Activated T-cell treated with anti-CD3 and anti-CD28 coated beads, Interleukin-2, amount 50 U/mL, for 24 hours (primary cell): ENCODE measurements around the gene GRID1.

Experiments
- DNase-seq: peaks from one replicate; pipeline ENCODE4 v3.0.0-alpha.2; 2020
- H3K27ac Mint-ChIP-seq: 2 replicates; pipeline ENCODE4 v1.8.0; 2020; ENCODE audit warnings: mild to moderate bottlenecking, mixed read lengths
- H3K27me3 Mint-ChIP-seq: 2 replicates; pipeline ENCODE4 v1.8.0; 2020; ENCODE audit warnings: mixed read lengths
- H3K36me3 Mint-ChIP-seq: 2 replicates; pipeline ENCODE4 v1.8.0; 2020; ENCODE audit warnings: low read depth, mixed read lengths
- H3K4me1 Mint-ChIP-seq: 2 replicates; pipeline ENCODE4 v1.8.0; 2020; ENCODE audit warnings: low read depth, mixed read lengths
- H3K4me3 Mint-ChIP-seq: 2 replicates; pipeline ENCODE4 v1.8.0; 2020; ENCODE audit warnings: mild to moderate bottlenecking, moderate library complexity, mixed read lengths
- H3K9me3 Mint-ChIP-seq: 2 replicates; pipeline ENCODE4 v1.8.0; 2020; ENCODE audit warnings: mixed read lengths

GRID1 gene

GRCh38 chr10:86155054-86155921 is 211.3 kb downstream of the GRID1 start:
- no peak for DNase-seq
- H3K36me3 Mint-ChIP-seq, result no peaks in the 10 kb centered on the region
- H3K4me3 Mint-ChIP-seq, result no peak overlapping the region
- H3K27ac Mint-ChIP-seq, result no peak overlapping the region
- H3K4me1 Mint-ChIP-seq, result no peaks in the 10 kb centered on the region
- no peaks in the 10 kb centered on the region for H3K27me3 Mint-ChIP-seq
- H3K9me3 Mint-ChIP-seq, result no peaks in the 10 kb centered on the region

- H3K27ac Mint-ChIP-seq, result no peak overlapping the region
- H3K27me3 Mint-ChIP-seq, result no peaks in the 10 kb centered on the region
- no peak overlapping the region for H3K4me3 Mint-ChIP-seq
- H3K36me3 Mint-ChIP-seq, result no peaks in the 10 kb centered on the region
- no peak for DNase-seq
- H3K9me3 Mint-ChIP-seq, result no peaks in the 10 kb centered on the region
- no peaks in the 10 kb centered on the region for H3K4me1 Mint-ChIP-seq
Measured at GRCh38 chr10:86153751-86154150, 212.8 kb downstream of the GRID1 start.

- Mint-ChIP-seq H3K4me3 (no peak overlapping the region), H3K4me1 (no peaks in the 10 kb centered on the region), H3K27ac (no peak overlapping the region), H3K36me3 (no peaks in the 10 kb centered on the region), H3K9me3 (no peaks in the 10 kb centered on the region), H3K27me3 (no peaks in the 10 kb centered on the region)
- no peak for DNase-seq
Measured at GRCh38 chr10:86152911-86153310, 213.7 kb downstream of the GRID1 start.

GRCh38 chr10:86152354-86152753 is 214.2 kb downstream of the GRID1 start:
- Mint-ChIP-seq H3K4me1 (no peaks in the 10 kb centered on the region), H3K27me3 (no peaks in the 10 kb centered on the region), H3K36me3 (no peaks in the 10 kb centered on the region), H3K4me3 (no peak overlapping the region), H3K27ac (no peak overlapping the region), H3K9me3 (no peaks in the 10 kb centered on the region)
- DNase-seq, result no peak

GRCh38 chr10:86151613-86152012 is 215.0 kb downstream of the GRID1 start:
- no peak for DNase-seq
- H3K36me3 Mint-ChIP-seq, result no peaks in the 10 kb centered on the region
- H3K4me3 Mint-ChIP-seq, result no peak overlapping the region
- H3K27me3 Mint-ChIP-seq, result no peaks in the 10 kb centered on the region
- no peak overlapping the region for H3K27ac Mint-ChIP-seq
- no peaks in the 10 kb centered on the region for H3K4me1 Mint-ChIP-seq
- H3K9me3 Mint-ChIP-seq, result no peaks in the 10 kb centered on the region

GRCh38 chr10:86149257-86149656 is 217.3 kb downstream of the GRID1 start:
- no peak for DNase-seq
- Mint-ChIP-seq H3K36me3 (no peaks in the 10 kb centered on the region), H3K9me3 (no peaks in the 10 kb centered on the region), H3K27me3 (no peaks in the 10 kb centered on the region), H3K4me1 (no peaks in the 10 kb centered on the region), H3K27ac (no peak overlapping the region), H3K4me3 (no peak overlapping the region)

- H3K9me3 Mint-ChIP-seq, result no peaks in the 10 kb centered on the region
Measured at GRCh38 chr10:86148117-86148516, 218.5 kb downstream of the GRID1 start.

GRCh38 chr10:86144301-86144700 is 222.3 kb downstream of the GRID1 start:
- Mint-ChIP-seq H3K9me3 (no peaks in the 10 kb centered on the region), H3K27me3 (no peaks in the 10 kb centered on the region), H3K4me3 (no peak overlapping the region), H3K27ac (no peak overlapping the region), H3K36me3 (no peaks in the 10 kb centered on the region), H3K4me1 (no peaks in the 10 kb centered on the region)
- no peak for DNase-seq

More at GRCh38 chr10:86148117-86148516, 218.5 kb downstream of the GRID1 start:
- no peak for DNase-seq
- H3K4me1 Mint-ChIP-seq, result no peaks in the 10 kb centered on the region
- no peak overlapping the region for H3K4me3 Mint-ChIP-seq
- H3K27ac Mint-ChIP-seq, result no peak overlapping the region
- no peaks in the 10 kb centered on the region for H3K27me3 Mint-ChIP-seq
- H3K36me3 Mint-ChIP-seq, result no peaks in the 10 kb centered on the region

GRCh38 chr10:86141896-86142295 is 224.7 kb downstream of the GRID1 start:
- Mint-ChIP-seq H3K36me3 (no peaks in the 10 kb centered on the region), H3K27me3 (no peaks in the 10 kb centered on the region), H3K27ac (no peak overlapping the region), H3K4me3 (no peak overlapping the region), H3K9me3 (no peaks in the 10 kb centered on the region), H3K4me1 (no peaks in the 10 kb centered on the region)
- DNase-seq, result no peak

GRCh38 chr10:86139066-86139657 is 227.4 kb downstream of the GRID1 start:
- no peak overlapping the region for H3K4me3 Mint-ChIP-seq
- peak; percentile 37 for DNase-seq
- H3K36me3 Mint-ChIP-seq, result no peaks in the 10 kb centered on the region
- H3K4me1 Mint-ChIP-seq, result no peaks in the 10 kb centered on the region
- H3K9me3 Mint-ChIP-seq, result no peaks in the 10 kb centered on the region
- no peaks in the 10 kb centered on the region for H3K27me3 Mint-ChIP-seq
- H3K27ac Mint-ChIP-seq, result no peak overlapping the region

- Mint-ChIP-seq H3K36me3 (no peaks in the 10 kb centered on the region), H3K27ac (no peak overlapping the region), H3K4me1 (no peaks in the 10 kb centered on the region), H3K9me3 (no peaks in the 10 kb centered on the region), H3K4me3 (no peak overlapping the region), H3K27me3 (no peaks in the 10 kb centered on the region)
- no peak for DNase-seq
Measured at GRCh38 chr10:86138551-86139065, 228.0 kb downstream of the GRID1 start.

- Mint-ChIP-seq H3K4me3 (no peak overlapping the region), H3K9me3 (no peaks in the 10 kb centered on the region), H3K27ac (no peak overlapping the region), H3K4me1 (no peaks in the 10 kb centered on the region), H3K36me3 (no peaks in the 10 kb centered on the region), H3K27me3 (no peaks in the 10 kb centered on the region)
- no peak for DNase-seq
Measured at GRCh38 chr10:86137561-86137960, 229.0 kb downstream of the GRID1 start.

- no peaks in the 10 kb centered on the region for H3K4me1 Mint-ChIP-seq
- no peak for DNase-seq
- H3K27ac Mint-ChIP-seq, result no peak overlapping the region
- no peaks in the 10 kb centered on the region for H3K9me3 Mint-ChIP-seq
- H3K4me3 Mint-ChIP-seq, result no peak overlapping the region
- H3K36me3 Mint-ChIP-seq, result no peaks in the 10 kb centered on the region
- H3K27me3 Mint-ChIP-seq, result no peaks in the 10 kb centered on the region
Measured at GRCh38 chr10:86136934-86137333, 229.7 kb downstream of the GRID1 start.

GRCh38 chr10:86135191-86135590 is 231.4 kb downstream of the GRID1 start:
- DNase-seq, result no peak
- Mint-ChIP-seq H3K36me3 (no peaks in the 10 kb centered on the region), H3K4me3 (no peak overlapping the region), H3K9me3 (no peaks in the 10 kb centered on the region), H3K4me1 (no peaks in the 10 kb centered on the region), H3K27ac (no peak overlapping the region), H3K27me3 (no peaks in the 10 kb centered on the region)

GRCh38 chr10:86130737-86131475 is 235.7 kb downstream of the GRID1 start:
- Mint-ChIP-seq H3K4me3 (no peak overlapping the region), H3K36me3 (no peaks in the 10 kb centered on the region), H3K9me3 (no peaks in the 10 kb centered on the region), H3K27me3 (peaks cover 2% of the 10 kb centered on the region), H3K4me1 (no peaks in the 10 kb centered on the region), H3K27ac (no peak overlapping the region)
- no peak for DNase-seq
